ENCODE measurements around the gene ZNF260.
A peak's percentile ranks its signal among the peaks of the same experiment; 100 is the strongest.

Gene ZNF260

DNA sequence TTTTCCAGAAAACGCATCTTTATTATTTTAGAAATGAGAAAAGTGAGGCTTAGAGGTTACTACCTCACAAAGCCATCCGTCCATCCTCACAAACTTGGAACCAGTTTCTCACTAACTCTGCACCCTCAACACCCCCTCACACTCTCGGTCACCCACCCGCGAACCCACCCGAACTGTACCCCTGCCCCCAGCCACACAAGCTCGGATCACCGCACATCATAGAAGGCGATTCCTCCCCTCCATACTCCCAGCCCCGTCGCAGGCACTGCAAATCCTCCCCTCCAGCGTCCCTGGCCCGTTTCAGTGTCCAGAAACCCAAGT is 238 bp downstream of the ZNF260 start:
- Histone ChIP-seq H2AFZ (ENCODE audit: low read depth, low read length, severe bottlenecking) (peak overlapping the region; percentile 98), H3K9ac (ENCODE audit: low read length) (peak overlapping the region; percentile 82), H3K4me2 (ENCODE audit: low read depth, low read length, poor library complexity, severe bottlenecking) (peak overlapping the region; percentile 93), H3K27me3 (ENCODE audit: low read length) (no peaks in the 10 kb centered on the region), H3K4me3 (ENCODE audit: insufficient read depth, low read length, poor library complexity, severe bottlenecking) (peak overlapping the region; percentile 65), H3K9me3 (ENCODE audit: insufficient read depth, low read length) (no peaks in the 10 kb centered on the region), H3K27ac (ENCODE audit: low read depth, low read length) (peak overlapping the region; percentile 72), H3K36me3 (ENCODE audit: low read length) (peaks cover 6% of the 10 kb centered on the region), H3K9me2 (replicated peaks; ENCODE audit: insufficient read depth, low read length) (no peaks in the 10 kb centered on the region), H4K20me1 (ENCODE audit: low read depth, low read length) (no peaks in the 10 kb centered on the region), H3K79me2 (ENCODE audit: insufficient read depth, low read length) (peaks cover 53% of the 10 kb centered on the region), H3F3A (ENCODE audit: insufficient read depth) (peaks cover 5% of the 10 kb centered on the region; the same call in 1 of the 2 replicates)
- TF ChIP-seq, protein P1, sequence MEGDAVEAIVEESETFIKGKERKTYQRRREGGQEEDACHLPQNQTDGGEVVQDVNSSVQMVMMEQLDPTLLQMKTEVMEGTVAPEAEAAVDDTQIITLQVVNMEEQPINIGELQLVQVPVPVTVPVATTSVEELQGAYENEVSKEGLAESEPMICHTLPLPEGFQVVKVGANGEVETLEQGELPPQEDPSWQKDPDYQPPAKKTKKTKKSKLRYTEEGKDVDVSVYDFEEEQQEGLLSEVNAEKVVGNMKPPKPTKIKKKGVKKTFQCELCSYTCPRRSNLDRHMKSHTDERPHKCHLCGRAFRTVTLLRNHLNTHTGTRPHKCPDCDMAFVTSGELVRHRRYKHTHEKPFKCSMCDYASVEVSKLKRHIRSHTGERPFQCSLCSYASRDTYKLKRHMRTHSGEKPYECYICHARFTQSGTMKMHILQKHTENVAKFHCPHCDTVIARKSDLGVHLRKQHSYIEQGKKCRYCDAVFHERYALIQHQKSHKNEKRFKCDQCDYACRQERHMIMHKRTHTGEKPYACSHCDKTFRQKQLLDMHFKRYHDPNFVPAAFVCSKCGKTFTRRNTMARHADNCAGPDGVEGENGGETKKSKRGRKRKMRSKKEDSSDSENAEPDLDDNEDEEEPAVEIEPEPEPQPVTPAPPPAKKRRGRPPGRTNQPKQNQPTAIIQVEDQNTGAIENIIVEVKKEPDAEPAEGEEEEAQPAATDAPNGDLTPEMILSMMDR (IDR thresholded peaks at IDR 0.05; ENCODE audit: insufficient read depth, low read length, poor library complexity, severe bottlenecking): no peak
- TF ChIP-seq EZH2phosphoT487 (conservative IDR thresholded peaks at IDR 0.05; ENCODE audit: low read length): no peak

DNA sequence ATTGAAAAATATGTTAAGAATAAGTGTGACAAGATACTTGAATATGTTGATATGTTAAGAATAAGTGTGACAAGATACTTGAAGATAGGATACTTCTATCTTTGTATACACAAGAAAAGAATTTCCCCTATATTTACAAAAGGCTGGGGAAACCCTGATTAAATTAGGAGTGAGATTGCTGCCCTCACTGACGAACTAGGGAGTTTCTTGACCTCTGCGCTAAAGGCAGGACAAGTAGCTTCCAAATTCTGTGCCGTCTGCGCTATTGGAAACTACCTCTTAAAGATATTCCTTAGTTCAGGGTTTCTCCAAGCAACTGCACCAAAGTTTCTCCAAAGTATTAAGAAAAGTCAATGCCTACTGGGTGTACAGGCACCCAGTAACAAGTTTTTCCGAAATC is 730 bp downstream of the ZNF260 start:
- Histone ChIP-seq H3K27ac (ENCODE audit: low read depth, low read length) (peak overlapping the region; percentile 72; the same call in 1 of the 2 replicates), H4K20me1 (ENCODE audit: low read depth, low read length) (no peaks in the 10 kb centered on the region), H3K9me2 (replicated peaks; ENCODE audit: insufficient read depth, low read length) (no peaks in the 10 kb centered on the region), H3K9ac (ENCODE audit: low read length) (peak overlapping the region; percentile 82), H3F3A (ENCODE audit: insufficient read depth) (peaks cover 5% of the 10 kb centered on the region; the same call in 1 of the 2 replicates), H3K27me3 (ENCODE audit: low read length) (no peaks in the 10 kb centered on the region), H3K4me3 (ENCODE audit: insufficient read depth, low read length, poor library complexity, severe bottlenecking) (peak overlapping the region; percentile 65), H3K9me3 (ENCODE audit: insufficient read depth, low read length) (no peaks in the 10 kb centered on the region), H3K36me3 (ENCODE audit: low read length) (peaks cover 6% of the 10 kb centered on the region), H3K4me2 (ENCODE audit: low read depth, low read length, poor library complexity, severe bottlenecking) (peak overlapping the region; percentile 93), H2AFZ (ENCODE audit: low read depth, low read length, severe bottlenecking) (peak overlapping the region; percentile 98), H3K79me2 (ENCODE audit: insufficient read depth, low read length) (peaks cover 56% of the 10 kb centered on the region)
- TF ChIP-seq, protein P1 (IDR thresholded peaks at IDR 0.05; ENCODE audit: insufficient read depth, low read length, poor library complexity, severe bottlenecking): no peak
- no peak for TF ChIP-seq EZH2phosphoT487 (conservative IDR thresholded peaks at IDR 0.05; ENCODE audit: low read length)

DNA sequence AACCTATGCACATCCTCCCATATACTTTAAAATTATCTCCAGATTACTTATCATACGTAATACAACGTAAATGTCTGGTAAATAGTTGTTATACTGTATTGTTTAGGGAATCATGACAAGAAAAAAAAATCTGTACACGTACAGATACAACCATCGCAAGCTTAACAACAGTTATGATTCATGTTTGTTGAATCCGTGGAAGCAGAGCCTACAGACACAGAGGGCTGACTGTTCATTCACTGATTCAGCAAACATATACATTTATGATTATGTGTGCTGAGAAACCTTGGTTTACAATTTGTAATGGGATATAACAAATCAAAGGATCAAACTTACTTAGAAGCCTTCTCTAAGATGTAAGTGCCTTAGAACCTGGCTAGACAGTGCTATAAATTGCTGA is 1.5 kb downstream of the ZNF260 start:
- H3K4me2 ChIP-seq (ENCODE audit: low read depth, low read length, poor library complexity, severe bottlenecking): peak overlapping the region; percentile 93
- H3K4me3 ChIP-seq (ENCODE audit: insufficient read depth, low read length, poor library complexity, severe bottlenecking): peak overlapping the region; percentile 65
- H3K79me2 ChIP-seq (ENCODE audit: insufficient read depth, low read length): peaks cover 62% of the 10 kb centered on the region
- H2AFZ ChIP-seq (ENCODE audit: low read depth, low read length, severe bottlenecking): no peak overlapping the region
- H3K9ac ChIP-seq (ENCODE audit: low read length): 0 out of 2 replicates have a peak overlapping the region, but pooled peaks have one; percentile 82
- no peaks in the 10 kb centered on the region for H3K9me3 ChIP-seq (ENCODE audit: insufficient read depth, low read length)
- no peaks in the 10 kb centered on the region for H3K27me3 ChIP-seq (ENCODE audit: low read length)
- H3F3A ChIP-seq (ENCODE audit: insufficient read depth): peaks cover 5% of the 10 kb centered on the region; the same call in 1 of the 2 replicates
- H3K9me2 ChIP-seq (replicated peaks; ENCODE audit: insufficient read depth, low read length): no peaks in the 10 kb centered on the region
- H3K36me3 ChIP-seq (ENCODE audit: low read length): peaks cover 6% of the 10 kb centered on the region
- TF ChIP-seq EZH2phosphoT487 (conservative IDR thresholded peaks at IDR 0.05; ENCODE audit: low read length): no peak
- no peak overlapping the region for H3K27ac ChIP-seq (ENCODE audit: low read depth, low read length)
- H4K20me1 ChIP-seq (ENCODE audit: low read depth, low read length): no peaks in the 10 kb centered on the region

DNA sequence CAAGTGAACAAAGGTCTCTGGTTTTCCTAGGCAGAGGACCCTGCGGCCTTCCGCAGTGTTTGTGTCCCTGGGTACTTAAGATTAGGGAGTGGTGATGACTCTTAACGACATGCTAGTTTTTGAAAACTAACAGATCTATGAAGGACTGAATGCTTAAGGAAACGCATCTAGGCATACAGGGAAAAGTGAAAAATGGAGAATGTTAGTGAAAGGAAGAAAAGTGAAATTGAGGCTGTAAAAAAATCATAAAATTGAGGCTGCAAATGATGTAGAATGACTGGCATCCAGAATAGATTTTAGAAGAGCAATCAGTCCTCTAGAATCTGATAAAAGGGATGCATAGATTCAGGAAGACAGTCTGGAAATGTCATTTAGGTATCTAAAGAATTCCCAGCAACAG is 3.5 kb downstream of the ZNF260 start:
- Histone ChIP-seq H3K9me2 (replicated peaks; ENCODE audit: insufficient read depth, low read length) (no peaks in the 10 kb centered on the region), H3K9ac (ENCODE audit: low read length) (no peak overlapping the region), H2AFZ (ENCODE audit: low read depth, low read length, severe bottlenecking) (no peak overlapping the region), H3K27ac (ENCODE audit: low read depth, low read length) (no peak overlapping the region), H3K4me3 (ENCODE audit: insufficient read depth, low read length, poor library complexity, severe bottlenecking) (no peak overlapping the region), H4K20me1 (ENCODE audit: low read depth, low read length) (no peaks in the 10 kb centered on the region), H3K9me3 (ENCODE audit: insufficient read depth, low read length) (peaks cover 4% of the 10 kb centered on the region; the same call in 1 of the 2 replicates), H3F3A (ENCODE audit: insufficient read depth) (no peaks in the 10 kb centered on the region), H3K4me2 (ENCODE audit: low read depth, low read length, poor library complexity, severe bottlenecking) (no peak overlapping the region), H3K79me2 (ENCODE audit: insufficient read depth, low read length) (peaks cover 51% of the 10 kb centered on the region), H3K27me3 (ENCODE audit: low read length) (no peaks in the 10 kb centered on the region), H3K36me3 (ENCODE audit: low read length) (peaks cover 19% of the 10 kb centered on the region)
- TF ChIP-seq, protein P1 (IDR thresholded peaks at IDR 0.05; ENCODE audit: insufficient read depth, low read length, poor library complexity, severe bottlenecking): no peak
- no peak for TF ChIP-seq EZH2phosphoT487 (conservative IDR thresholded peaks at IDR 0.05; ENCODE audit: low read length)

Measured in SU-DHL-6 (cell line).